Right lobe of liver (tissue), 4 donors: ENCODE measurements around the gene MED27.

Experiments used
- CTCF ChIP-seq, 4 donors: fragments of 200-600 bp in 3 of 4; fragments of 450-650 bp in 1 of 4; IDR thresholded peaks; one replicate each; pipeline versions ENCODE4 v1.5.1 to v1.8.0; 2016 to 2022; ENCODE audit warnings: antibody characterized with exemption in 4 of 4, mild to moderate bottlenecking in 2 of 4
- POLR2A ChIP-seq: fragments of 450-650 bp; IDR thresholded peaks from one replicate; pipeline ENCODE4 v1.6.1; 2017; ENCODE audit warnings: antibody characterized with exemption, mild to moderate bottlenecking
- donor health status: DM: no; HTN: no; CAD: no.
- donor health status: DM: no; HTN: no; CAD: no.
- donor health status: DM: no; HTN: yes; CAD: no.

- no peak for TF ChIP-seq CTCF (IDR thresholded peaks at IDR 0.05)
- TF ChIP-seq POLR2A: no peak
Observed at GRCh38 chr9:131856105-131856504, 223.6 kb downstream of the MED27 start.
